ENCODE measurements around the gene KRTAP29-1.

DNA sequence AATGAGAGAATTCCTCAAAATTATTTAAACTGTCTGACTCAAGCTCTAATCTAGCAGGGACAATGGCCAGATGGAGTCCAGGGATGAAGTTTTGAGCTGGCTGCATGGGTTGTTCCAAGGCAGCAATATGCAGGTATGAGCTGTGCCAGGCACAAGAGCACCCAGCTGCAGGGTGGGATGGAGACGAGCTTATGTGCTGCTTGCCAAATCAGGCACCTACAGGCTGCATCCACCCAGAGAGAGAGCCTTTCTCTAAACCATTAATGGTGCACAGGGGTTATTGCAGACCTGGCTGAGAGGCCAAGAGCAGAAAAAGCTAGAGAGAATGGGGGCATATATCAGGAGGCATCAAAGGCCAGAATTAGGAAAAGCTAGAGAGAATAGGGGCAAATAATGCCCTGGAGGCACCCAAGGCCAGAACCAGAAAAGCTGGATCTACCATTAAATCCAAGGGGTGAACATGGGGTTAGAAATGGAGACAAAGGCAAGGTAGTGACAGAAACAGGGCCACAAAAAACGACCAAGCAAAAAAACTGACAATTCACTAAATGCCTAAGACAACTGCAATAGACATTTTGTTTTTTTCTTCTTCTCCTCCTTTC, 37.0 kb upstream of the KRTAP29-1 start:
- no peak for TF ChIP-seq ESRRG (CRISPR knock-in tag; IDR thresholded peaks at IDR 0.05)
- no peak for TF ChIP-seq ARNTL (CRISPR knock-in tag; IDR thresholded peaks at IDR 0.05; ENCODE audit: borderline replicate concordance, low read depth)
- no peak for TF ChIP-seq ZFP3 (CRISPR knock-in tag; IDR thresholded peaks at IDR 0.05)
- TF ChIP-seq, protein P1, sequence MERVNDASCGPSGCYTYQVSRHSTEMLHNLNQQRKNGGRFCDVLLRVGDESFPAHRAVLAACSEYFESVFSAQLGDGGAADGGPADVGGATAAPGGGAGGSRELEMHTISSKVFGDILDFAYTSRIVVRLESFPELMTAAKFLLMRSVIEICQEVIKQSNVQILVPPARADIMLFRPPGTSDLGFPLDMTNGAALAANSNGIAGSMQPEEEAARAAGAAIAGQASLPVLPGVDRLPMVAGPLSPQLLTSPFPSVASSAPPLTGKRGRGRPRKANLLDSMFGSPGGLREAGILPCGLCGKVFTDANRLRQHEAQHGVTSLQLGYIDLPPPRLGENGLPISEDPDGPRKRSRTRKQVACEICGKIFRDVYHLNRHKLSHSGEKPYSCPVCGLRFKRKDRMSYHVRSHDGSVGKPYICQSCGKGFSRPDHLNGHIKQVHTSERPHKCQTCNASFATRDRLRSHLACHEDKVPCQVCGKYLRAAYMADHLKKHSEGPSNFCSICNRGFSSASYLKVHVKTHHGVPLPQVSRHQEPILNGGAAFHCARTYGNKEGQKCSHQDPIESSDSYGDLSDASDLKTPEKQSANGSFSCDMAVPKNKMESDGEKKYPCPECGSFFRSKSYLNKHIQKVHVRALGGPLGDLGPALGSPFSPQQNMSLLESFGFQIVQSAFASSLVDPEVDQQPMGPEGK (CRISPR knock-in tag; IDR thresholded peaks at IDR 0.05; ENCODE audit: borderline replicate concordance) = no peak
- TF ChIP-seq, protein P2, sequence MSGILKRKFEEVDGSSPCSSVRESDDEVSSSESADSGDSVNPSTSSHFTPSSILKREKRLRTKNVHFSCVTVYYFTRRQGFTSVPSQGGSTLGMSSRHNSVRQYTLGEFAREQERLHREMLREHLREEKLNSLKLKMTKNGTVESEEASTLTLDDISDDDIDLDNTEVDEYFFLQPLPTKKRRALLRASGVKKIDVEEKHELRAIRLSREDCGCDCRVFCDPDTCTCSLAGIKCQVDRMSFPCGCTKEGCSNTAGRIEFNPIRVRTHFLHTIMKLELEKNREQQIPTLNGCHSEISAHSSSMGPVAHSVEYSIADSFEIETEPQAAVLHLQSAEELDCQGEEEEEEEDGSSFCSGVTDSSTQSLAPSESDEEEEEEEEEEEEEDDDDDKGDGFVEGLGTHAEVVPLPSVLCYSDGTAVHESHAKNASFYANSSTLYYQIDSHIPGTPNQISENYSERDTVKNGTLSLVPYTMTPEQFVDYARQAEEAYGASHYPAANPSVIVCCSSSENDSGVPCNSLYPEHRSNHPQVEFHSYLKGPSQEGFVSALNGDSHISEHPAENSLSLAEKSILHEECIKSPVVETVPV (CRISPR knock-in tag; IDR thresholded peaks at IDR 0.05) = no peak
- TF ChIP-seq GLIS3 (CRISPR knock-in tag; IDR thresholded peaks at IDR 0.05) = no peak
- TF ChIP-seq TCF4 (CRISPR knock-in tag; IDR thresholded peaks at IDR 0.05; ENCODE audit: borderline replicate concordance) = no peak
- TF ChIP-seq SNAI2 (CRISPR knock-in tag; IDR thresholded peaks at IDR 0.05) = no peak
- TF ChIP-seq RARB (CRISPR knock-in tag; IDR thresholded peaks at IDR 0.05) = no peak
- TF ChIP-seq BACH2 (CRISPR knock-in tag; IDR thresholded peaks at IDR 0.05; ENCODE audit: borderline replicate concordance) = no peak
